ENCODE data around the gene IL17A.

The IL17A gene

GRCh38 chr6:52186075-52186474 is at the start of gene IL17A:
IL17A (plus strand) TSS chr6:52186375; CDS start chr6:52186432, 57 bp downstream.
- no peak for DNase-seq (ENCODE audit: low read depth)

- DNase-seq (ENCODE audit: low read depth) = no peak
Observed at GRCh38 chr6:52136934-52137467, 49.2 kb upstream of the IL17A start.

- DNase-seq (ENCODE audit: low read depth) = no peak
Observed at GRCh38 chr6:52138284-52138683, 47.9 kb upstream of the IL17A start.

GRCh38 chr6:52139985-52140680 is 46.0 kb upstream of the IL17A start:
- no peak for DNase-seq (ENCODE audit: low read depth)

GRCh38 chr6:52141596-52141995 is 44.6 kb upstream of the IL17A start:
- no peak for DNase-seq (ENCODE audit: low read depth)

DNA sequence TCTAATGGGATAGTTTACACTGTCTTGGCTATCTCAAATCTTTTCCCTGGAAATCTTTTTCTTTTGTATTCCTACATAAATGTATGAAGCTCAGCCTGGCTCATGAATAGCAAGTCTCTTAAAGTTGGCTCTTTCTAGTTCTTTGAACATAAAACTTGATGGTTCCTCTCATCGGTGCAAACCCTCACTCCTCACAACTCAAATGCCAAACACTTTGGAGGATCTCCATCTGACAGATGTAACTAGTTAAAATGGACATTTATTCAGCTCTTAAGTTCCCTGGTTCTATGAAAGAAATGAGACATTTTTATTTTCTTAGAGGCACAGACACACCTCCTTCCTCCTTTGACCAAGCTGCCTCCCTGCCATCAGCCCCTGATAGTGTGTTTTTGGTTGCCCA is 43.6 kb upstream of the IL17A start:
- no peak for DNase-seq (ENCODE audit: low read depth)

GRCh38 chr6:52143551-52143950 is 42.6 kb upstream of the IL17A start:
- no peak for DNase-seq (ENCODE audit: low read depth)

DNA sequence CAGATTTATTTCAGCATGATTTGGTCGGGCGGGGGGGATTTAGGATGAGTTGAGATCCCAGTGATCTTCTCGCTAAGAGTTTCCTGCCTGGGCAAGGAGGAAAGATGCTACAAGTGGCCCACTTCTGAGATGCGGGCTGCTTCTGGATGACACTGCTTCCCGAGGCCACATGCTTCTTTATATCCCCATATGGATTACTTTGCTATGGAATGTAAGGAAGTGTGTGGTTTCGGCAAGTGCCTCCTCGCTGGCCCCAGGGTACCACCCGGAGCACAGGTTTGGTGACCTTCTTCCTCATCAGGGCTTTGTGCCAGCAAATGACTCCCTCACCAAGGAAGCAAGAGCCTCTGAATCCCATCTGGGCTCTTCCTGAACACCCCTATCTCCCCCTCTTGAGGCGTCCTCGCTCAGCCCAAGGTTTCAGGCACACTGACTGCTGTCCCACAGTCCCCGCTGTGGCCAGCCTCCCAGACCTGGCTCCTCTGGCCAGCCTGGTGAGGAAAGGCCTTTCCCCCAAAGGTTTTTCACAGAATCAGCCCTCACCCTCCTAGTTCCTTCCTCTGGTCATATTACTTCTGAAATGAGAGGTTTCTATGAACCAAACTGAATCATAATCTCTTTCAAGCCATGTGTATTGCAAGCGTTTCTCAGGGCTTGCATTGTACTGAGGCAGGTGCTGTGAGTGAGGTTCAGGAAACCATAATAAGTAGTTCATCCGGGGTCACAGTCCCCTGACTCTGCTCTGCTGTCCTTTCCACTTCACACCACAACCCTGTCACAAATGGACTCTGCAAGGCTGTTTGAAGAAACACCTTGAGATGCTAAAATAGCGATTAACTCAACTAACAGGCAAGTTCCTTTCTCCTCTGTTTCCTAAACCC is 41.7 kb upstream of the IL17A start:
- no peak for DNase-seq (ENCODE audit: low read depth)

- DNase-seq (ENCODE audit: low read depth) = no peak
Observed at GRCh38 chr6:52146851-52147445, 39.2 kb upstream of the IL17A start.

GRCh38 chr6:52149076-52149475 is 37.1 kb upstream of the IL17A start:
- DNase-seq (ENCODE audit: low read depth) = no peak

- DNase-seq (ENCODE audit: low read depth) = no peak
Observed at GRCh38 chr6:52149949-52150348, 36.2 kb upstream of the IL17A start.

- no peak for DNase-seq (ENCODE audit: low read depth)
Observed at GRCh38 chr6:52152070-52152423, 34.1 kb upstream of the IL17A start.

GRCh38 chr6:52152711-52153160 is 33.4 kb upstream of the IL17A start:
- DNase-seq (ENCODE audit: low read depth) = no peak

GRCh38 chr6:52154381-52154780 is 31.8 kb upstream of the IL17A start:
- DNase-seq (ENCODE audit: low read depth) = no peak

DNA sequence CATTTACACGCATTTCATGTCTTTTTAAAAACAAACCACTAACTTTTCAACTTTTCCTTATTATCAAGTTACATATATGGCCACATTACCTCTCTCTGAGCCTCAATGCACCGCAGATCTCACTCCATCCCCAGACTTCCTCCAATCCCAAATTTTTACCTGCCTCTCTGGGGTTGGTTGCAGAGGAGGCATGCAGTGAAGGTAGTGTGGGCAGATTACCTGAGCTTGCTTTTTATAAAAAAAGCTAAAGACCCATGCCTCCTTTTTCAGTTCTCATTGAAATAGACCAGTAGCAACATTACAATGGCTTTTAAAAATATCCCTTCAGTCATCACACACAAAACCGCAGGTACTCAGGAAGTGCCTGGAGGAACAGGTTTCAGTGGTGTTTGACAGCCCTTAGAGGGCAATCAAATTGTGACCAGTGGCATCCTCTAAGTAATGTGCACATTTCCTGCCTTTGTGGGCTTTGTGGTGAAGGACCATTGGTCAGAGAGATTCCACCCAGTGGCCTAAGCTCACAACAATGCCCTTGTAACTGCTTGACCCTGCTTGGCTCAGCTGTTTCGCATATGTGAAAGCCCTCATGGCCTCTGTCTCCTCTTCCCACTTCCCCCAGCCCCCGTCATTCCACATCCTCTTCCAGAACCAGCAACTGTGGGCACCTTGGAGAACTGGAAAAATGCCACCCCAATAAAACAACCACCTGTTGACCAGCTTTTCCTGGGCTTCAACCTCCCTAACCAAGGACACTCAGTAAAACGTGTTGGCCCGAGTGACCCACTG is 30.2 kb upstream of the IL17A start:
- no peak for DNase-seq (ENCODE audit: low read depth)

DNA sequence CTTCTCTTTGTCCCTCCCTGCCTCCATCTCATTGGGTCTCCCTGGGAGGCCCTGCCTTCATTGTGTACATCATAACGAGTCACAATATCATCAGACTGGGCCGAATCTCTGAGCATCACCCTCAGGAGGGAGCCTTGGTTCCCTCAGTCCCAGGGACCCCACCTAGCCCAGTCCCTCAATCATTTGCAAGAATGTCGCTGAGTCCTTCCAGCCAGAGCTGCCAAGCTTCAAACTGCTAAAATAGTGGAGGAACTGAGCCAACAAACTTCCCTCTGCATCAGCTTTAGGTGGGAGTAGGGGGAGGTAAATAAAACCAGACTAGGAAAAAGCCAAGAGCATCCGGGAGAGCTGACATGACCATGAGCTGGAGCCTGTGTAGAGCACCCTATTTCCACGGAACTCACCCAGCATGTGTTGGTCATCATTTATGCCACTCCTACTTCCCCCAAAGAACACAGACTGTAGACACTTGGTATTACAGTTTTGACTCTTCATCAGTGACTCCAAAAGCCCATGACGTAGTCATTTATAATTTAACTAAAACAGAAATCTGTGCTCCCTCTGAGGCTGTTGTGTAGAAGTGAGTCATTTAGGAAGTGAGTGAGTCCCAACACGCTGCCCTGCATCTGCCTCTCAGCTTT is 28.8 kb upstream of the IL17A start:
- DNase-seq (ENCODE audit: low read depth) = no peak

GRCh38 chr6:52160472-52161104 is 25.6 kb upstream of the IL17A start:
- DNase-seq (ENCODE audit: low read depth) = no peak

DNA sequence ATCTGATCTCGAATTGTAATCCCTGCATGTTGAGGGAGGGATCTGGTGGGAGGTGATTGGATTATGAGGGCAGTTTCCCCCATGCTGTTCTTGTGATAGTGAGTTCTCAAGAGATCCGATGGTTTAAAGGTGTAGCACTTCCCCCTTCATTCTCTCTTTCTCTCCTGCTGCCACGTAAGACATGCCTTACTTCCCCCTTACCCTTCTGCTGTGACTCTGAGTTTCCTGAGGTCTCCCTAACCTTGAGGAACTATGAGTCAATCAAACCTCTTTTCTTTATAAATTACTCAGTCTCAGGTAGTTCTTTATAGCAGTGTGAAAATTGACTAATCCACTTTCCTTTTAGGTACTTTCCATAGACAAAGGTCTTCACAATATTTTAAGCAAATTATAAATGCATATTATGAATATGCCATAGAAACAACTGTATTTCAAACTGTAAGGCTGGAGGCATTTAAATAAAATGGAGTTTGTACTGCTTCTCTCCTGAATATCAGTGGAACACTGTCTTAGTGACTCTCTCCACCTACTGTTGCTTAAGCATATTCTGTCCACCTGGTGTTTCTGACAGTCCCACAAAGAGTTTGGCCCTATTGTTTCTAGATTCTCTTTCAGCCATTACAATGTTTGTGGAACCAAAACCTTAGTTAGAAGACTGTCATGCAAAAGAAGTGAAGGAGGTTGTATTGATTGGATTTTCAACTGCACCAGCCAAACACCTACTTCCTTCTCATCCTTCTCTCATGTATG is 24.3 kb upstream of the IL17A start:
- no peak for DNase-seq (ENCODE audit: low read depth)

DNA sequence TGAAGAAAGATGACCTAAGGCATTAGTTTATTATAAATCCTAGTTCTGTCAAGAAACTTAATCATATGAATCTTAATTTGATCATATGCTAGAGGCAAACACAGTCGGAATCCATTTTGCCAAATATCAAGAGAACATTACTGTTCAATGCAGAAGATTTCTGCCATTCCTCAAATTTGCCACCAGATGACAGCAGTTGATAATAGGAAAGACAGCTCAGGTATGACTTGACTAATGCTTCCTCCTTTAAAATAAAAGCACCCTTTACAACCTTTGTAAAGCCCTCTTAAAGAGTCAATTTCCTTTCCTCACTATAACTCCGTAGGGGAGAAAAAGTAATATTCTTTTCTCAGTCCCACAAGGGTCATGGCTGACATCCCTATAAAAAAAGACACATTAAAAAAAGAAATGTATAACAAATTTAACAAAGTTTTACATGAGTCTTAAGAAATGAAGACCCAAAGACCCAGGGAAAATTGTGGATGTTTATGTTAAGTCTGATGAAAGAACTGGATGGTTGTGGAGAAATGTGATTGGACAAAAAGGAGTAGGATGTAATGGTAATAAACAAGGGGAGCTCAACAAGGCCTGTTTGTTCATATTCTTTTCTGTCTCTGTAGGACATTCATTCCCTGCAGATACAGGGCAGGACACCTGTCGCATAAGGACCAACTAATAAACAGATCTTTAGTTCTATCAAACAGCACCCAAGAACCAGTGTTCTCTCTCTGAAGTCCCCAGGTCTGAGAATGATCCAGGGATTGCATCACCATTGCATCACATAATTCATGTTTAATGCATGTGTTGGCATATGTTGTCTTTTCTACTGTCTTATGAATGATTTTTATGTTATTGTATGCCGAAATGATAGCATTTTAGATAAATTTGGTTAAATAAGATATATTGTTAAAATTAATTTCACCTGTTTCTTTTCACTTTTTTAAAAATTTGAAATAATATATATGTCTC is 23.0 kb upstream of the IL17A start:
- DNase-seq (ENCODE audit: low read depth) = peak; percentile 22
